A549 (cell line): ENCODE results near the gene ZFP92.

Experiments
- CTCF ChIP-seq: fragments of >200 bp; sonication (Bioruptor Twin); formaldehyde crosslinking; IDR thresholded peaks from 3 replicates; pipeline ENCODE4 v1.5.1; 2016
- HEYL ChIP-seq: fragments of 250-450 bp; sonication (Bioruptor Pico); IDR thresholded peaks from 2 replicates; pipeline ENCODE4 v1.8.0; 2021; ENCODE audit warnings: mild to moderate bottlenecking, moderate library complexity
- JUN ChIP-seq, 2 experiments: fragments of >200 bp; sonication (Bioruptor Twin); formaldehyde crosslinking; IDR thresholded peaks; 2 replicates in 1 of 2; 3 replicates in 1 of 2; pipeline ENCODE4 v1.6.1; 2016 to 2017
- MAFK ChIP-seq: fragments of 450-650 bp; IDR thresholded peaks from 2 replicates; pipeline ENCODE4 v1.6.1; 2014; ENCODE audit not compliant: partially characterized antibody
- MAX ChIP-seq: IDR thresholded peaks from 2 replicates; pipeline ENCODE4 v1.6.1; 2012
- MAZ ChIP-seq: fragments of 150-350 bp; IDR thresholded peaks from 2 replicates; pipeline ENCODE4 v1.6.1; 2014; ENCODE audit warnings: antibody characterized with exemption, low read depth, low read length, borderline replicate concordance
- NR3C1 ChIP-seq: fragments of >200 bp; sonication (Bioruptor Twin); formaldehyde crosslinking; IDR thresholded peaks from 3 replicates; pipeline ENCODE4 v1.6.1; 2017
- POLR2A ChIP-seq: IDR thresholded peaks from 2 replicates; pipeline ENCODE4 v1.6.1; 2012; ENCODE audit warnings: mild to moderate bottlenecking, low read length
- USF2 ChIP-seq: fragments of 450-650 bp; IDR thresholded peaks from 2 replicates; pipeline ENCODE4 v1.6.1; 2014; ENCODE audit warnings: antibody characterized with exemption

- TF ChIP-seq MAX (no peak), POLR2A (no peak), JUN (IDR thresholded peaks at IDR 0.05) (no peak), CTCF (no peak), USF2 (no peak), NR3C1 (no peak), HEYL (CRISPR knock-in tag) (no peak), MAZ (no peak), MAFK (no peak)
These were observed 3.5 kb upstream of the ZFP92 start for GRCh38 chrX:153407736-153408135.
